GM19099 (cell line): ENCODE measurements around the gene ACTL10.

Experiments
- POLR2A ChIP-seq: IDR thresholded peaks from 3 replicates; pipeline ENCODE4 v1.6.1; 2011; ENCODE audit warnings: low read depth; ENCODE audit not compliant: insufficient read length; ENCODE audit errors: extremely low read depth

The ACTL10 gene

DNA sequence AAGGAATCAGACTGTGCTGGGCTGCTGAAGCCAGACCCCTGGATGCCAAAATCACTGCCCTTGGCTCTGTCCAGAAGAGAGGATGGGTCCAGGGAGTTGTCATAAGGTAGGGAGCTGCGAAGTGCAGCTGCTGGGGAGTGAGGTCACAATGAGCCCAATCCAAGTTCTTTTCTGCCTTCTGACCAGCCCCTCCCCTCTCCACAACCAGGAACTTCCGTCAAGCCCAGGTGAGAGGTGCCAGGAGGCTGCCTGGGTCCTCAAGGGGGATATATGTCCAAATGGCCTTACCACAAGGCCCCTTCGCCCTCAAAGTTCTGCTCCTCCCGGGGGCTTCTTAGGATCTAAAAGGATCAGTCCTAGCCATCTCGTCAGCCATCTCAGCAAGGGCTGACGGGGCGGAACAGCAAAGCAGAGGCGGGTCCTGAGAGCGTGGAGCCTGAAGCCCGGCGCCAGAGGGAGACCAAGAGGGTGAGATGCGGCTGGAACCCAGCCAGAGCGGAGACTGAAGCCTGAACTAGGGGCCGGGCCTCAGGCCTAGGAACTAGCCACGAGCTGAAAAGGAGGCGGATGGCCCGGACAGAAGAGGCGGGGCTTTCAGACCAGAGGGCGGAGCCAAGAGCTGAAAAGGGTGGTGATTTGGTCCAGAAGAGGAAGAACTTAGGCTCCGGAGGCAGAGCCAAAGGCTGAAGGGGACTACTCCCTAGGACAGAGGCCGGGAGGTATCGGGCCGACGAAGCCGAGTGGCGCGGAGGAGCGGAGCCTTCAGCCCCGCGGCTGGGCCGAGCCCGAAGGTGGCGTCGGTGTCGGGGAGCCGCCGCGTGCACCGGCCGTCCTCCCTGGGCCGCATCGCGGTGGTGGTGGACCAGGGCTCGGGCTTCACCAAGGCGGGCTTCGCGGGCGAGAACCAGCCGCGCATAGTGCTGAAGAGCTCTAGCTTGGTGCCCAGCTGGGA, at the start of gene ACTL10:
TSS of gene ACTL10 (plus strand) at position 651 of the 952 bp plus-strand sequence. CDS start 555 bp downstream, outside the sequence.
- peak; percentile 78 for TF ChIP-seq POLR2A

DNA sequence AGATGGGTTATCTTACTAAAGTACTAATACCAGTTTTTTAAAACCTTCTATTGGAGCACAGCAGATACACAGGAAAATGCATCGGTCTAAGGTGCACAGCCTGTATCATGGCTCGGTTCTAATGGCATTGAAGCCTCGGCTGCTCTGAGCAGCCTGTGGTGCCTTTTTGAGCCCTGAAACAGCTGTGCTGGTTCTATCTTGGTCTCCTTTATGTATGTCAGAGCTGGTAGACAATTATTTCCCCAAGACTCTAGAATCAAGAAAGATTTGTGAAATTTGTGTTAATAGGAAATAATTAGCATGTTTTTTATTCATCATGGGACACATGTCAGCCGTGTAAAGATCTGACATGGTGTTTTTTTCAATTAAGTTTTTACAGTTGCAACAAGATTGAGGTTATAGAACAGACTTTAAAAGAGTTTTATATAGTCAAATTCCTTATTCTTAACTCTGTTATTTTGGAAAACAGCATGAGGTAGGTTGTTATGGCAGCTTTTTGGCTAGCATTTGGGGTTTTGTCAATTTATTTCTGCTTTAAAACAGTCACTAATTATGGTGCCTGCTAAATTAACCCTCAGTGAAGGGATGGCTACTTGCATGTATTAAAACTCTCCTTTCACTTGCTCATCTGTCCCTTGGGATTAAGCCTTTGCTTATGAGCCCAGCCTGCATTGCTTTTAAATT, 44.9 kb upstream of the ACTL10 start:
- TF ChIP-seq POLR2A, result no peak

DNA sequence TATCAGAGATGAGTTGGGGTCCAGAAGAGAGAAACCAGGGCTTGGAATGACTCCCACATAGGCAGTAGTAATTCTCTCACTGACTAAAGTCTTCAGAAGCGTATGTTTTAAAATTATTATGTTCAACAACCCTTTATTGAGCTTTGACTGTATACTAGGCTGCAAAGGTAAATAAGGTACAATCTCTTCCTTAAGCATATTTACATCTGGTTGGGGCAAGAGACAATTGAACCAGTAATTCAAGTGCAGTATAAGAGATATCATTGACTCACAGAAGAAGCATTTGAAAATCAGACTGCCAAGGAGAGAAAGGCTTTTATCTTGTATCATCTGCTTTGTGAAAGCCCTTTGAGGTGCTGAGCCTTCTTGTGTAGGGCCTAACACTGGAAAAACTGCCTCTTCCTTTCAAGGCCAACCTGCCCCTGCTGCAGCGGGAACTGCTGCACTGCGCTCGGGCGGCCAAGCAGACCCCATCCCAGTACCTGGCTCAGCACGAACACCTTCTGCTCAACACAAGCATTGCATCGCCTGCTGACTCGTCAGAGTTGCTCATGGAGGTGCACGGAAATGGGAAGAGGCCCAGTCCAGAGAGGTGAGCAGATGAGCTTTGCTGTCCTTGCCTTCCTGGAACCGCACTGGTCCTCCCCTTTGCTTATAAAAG, 43.9 kb upstream of the ACTL10 start:
- no peak for TF ChIP-seq POLR2A

DNA sequence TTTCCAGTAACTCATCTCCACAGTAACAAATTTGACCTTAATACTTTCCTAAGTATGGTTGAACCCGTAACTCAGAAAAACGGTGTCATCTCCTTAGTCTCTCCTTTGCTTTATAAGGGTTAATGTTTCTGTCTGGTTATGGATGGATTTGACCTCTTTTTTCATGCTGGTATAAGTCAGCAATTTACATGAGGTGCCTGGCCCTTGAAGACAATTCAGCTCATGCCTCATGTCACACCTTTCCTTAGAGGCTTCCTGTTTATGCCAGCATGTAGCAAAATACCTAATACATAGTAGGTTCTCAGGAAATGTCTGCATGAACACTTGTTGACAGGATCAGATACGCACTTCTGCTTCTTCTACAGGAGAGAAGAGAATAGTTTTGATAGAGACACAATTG, 42.3 kb upstream of the ACTL10 start:
- TF ChIP-seq POLR2A, result no peak

DNA sequence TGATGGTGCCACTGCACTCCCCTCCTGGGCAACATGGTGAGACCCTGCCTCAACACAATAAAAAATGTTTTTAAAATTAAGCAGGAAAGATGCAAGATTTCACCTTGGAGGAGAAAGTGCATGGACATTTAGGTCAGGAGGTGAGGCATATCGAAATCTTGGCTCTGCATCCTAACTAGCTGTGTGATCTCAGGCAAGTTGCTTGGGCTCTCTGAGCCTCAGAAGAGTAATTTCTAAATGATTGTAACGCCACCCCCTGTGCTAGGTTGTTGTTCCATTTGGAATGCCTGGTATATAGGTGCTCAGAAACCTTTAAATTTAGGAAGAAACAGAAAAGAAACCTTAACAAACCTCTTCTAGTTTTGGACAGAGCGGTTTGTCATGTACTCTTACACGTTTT, 40.6 kb upstream of the ACTL10 start:
- TF ChIP-seq POLR2A, result no peak

DNA sequence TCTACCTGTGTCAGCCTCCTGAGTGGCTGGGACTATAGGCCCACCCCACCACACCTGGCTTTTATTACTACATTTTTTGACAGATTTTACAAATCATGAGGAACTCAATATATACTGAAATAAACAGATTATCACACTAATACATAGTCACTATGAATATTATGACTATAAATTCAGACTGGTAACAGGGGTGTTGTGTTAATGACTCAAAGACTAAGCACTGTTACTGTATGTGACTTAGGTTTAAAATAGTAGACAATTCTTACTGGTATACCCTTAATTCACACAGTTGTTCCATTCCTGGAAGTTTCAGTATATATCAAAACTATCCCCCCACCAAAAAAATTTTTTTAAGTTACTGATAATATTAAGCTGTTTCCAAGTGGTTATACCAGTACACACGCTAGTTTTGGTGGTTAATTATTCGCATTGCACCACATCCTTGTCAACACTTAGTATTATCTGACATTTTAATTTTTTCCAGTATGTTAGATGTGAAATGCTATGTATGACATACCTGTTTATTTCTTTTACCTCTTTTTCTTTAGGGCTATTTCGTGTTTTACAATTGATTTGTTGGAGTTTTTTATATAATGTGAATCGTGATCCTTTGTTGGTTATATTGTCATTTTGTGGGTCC, 39.0 kb upstream of the ACTL10 start:
- no peak for TF ChIP-seq POLR2A

DNA sequence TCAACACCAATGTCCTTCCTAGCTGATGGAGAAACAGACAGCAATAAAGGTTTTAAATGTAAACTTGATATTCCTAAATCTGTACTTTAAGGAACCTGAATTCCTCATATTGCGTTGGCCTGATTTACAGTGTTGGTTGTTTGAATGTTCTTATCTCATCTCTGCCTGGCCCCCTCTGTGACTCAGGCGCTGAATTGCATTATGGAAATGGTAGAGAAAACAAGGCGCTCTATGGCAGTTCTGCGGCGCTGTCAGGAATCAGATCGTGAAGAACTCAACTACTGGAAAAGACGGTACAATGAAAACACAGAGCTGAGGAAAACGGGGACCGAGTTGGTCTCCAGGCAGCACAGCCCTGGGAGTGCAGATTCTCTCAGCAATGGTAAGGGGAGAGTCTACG, 37.2 kb upstream of the ACTL10 start:
- no peak for TF ChIP-seq POLR2A

DNA sequence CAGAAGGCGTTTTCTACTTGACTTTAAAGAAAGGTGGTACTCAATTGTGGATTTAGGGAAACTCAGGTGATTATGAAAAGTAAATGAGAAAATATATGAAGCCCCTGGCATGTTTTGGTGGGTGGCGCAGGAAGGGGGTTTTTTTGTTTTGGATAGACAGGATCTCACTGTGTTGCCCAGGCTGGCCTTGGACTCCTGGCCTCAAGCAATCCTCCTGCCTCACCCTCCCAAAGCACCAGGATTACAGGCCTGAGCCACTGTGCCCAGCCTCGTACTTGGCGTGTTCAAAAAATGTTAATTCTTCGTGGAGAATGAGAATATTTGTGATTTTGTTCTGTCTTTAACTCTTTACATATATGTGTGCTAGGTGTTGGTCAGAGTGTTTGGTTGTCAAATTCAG, 36.8 kb upstream of the ACTL10 start:
- TF ChIP-seq POLR2A, result no peak

DNA sequence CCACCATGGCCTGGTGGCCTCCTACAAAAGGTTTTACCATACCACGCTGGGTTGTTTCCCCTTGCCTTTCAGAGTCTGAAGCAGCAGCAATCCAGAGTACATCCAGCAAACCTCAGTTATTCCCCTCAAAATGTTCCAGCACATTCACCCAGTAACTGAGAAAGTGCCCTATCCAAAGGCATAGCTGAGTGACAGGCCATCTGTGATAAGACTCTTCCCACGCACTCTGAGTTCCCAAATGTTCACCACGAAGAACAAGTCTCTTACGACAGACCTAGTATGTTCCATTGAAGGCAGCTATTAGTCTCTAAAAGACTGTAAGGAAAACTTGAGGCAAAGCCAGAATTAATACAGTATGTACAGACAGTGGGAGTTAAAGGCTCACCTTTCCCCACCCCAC, 36.2 kb upstream of the ACTL10 start:
- TF ChIP-seq POLR2A, result no peak

DNA sequence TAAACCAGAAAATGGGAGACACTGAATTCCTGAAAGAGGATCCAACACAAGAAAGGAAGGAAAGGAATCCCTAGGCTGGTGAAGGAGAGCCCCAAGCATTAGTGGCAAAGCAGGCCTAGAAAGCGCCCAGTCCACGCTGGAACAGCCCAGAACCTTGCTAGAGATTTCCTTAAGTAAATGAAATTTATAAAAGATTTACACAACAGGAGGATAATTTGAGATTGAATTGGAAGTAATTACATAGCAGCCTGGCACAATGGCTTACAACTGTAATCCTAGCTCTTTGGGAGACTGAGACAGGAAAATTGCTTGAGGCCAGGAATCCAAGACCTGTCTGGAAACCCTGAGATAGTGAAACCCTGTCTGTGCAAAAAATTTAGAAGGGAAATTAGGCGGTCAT, 31.4 kb upstream of the ACTL10 start:
- no peak for TF ChIP-seq POLR2A

DNA sequence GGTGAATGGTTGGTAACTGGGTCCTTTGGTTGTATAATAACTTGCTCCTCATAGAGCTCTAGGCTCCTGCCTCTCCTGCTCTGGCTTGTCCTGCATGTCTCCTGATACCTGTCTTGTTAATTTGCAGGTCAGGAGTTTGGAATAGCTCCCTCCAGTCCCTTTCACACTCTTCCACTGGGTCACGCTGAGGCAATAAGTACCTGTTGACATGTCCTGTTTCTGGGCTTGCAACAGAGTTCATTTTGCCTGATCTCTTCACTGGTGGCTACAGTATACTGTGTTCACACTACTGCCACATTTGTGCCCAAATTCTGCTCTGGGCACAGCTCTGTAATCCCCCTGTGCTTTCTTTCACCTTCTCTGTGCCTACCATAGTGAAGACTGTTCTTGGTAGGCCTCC, 30.0 kb upstream of the ACTL10 start:
- TF ChIP-seq POLR2A, result no peak

DNA sequence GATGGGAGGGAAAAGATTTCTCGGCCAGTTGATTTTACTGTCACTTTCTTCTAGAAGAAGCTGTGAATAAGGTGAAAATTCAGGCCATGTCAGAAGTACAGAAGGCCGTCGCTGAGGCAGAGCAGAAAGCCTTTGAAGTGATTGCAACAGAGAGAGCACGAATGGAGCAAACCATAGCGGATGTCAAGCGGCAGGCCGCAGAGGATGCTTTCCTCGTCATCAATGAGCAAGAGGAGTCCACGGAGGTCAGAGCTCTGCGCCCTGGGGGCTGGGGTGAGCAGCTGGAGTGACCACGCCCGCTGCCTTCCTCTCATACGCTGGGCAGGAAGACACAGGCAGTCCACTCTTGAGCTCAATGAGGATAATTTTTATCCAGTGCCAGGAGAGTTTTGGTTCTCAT, 26.5 kb upstream of the ACTL10 start:
- TF ChIP-seq POLR2A, result no peak

DNA sequence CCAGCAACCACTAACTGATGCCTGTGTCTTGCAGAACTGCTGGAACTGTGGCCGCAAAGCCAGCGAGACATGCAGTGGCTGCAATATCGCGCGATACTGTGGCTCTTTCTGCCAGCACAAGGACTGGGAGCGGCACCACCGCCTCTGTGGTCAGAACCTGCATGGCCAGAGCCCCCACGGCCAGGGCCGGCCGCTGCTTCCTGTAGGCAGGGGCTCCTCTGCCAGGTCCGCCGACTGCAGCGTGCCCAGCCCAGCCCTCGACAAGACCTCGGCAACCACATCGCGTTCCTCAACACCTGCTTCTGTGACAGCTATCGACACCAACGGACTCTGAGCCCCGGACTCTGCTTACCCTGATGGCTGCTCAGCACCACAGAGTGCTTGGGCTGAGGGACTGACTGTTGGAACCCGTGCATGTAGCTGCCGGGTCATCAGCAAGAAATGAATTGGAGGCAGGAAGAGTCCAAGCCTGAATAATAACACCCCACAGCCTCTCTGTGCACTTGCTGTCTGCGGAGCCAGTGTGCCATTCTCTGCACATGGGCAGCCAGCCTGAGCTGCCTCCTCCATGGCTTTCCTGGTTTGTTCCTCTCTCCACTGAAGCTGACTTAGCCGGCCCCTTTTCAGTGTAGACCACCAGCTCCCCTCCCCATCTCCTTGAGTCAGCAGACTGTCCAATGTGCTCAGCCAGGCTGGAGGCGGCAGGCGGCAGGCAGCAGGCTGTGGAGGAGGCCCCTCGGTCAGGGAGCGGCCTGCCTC, 22.3 kb upstream of the ACTL10 start:
- TF ChIP-seq POLR2A, result no peak

DNA sequence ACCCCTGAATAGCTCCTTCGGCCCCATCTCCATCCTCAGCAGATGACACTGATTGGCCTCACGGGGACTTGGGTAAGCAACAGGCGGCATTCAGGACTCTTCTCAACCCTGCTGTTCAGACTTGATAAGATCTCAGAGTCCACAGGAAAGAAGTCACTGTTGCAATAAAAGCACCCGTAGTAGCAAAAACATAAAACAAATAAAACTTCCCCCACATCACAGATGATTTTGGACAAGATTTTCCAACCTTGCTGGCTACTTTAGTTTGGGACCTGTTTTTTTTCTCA, 21.7 kb upstream of the ACTL10 start:
- no peak for TF ChIP-seq POLR2A

DNA sequence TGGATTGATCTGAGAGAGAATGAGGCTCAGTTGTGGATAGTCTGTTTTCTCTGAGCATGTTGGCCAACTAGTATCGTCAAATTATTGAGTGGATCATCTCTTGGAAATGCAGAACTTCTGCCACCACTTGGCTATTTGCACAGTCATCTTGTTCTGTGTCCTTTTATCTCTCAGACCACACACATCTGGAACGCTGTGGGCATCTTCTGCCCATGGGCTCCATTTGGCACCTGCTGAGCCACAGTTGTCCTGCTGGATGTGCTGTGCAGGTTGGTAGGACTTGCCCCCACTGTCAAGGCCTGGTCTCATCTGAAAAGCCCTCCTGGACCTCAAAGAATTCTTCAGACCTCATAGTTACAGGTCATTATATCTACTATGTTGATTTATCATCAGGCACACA, 21.3 kb upstream of the ACTL10 start:
- no peak for TF ChIP-seq POLR2A
